H1 (cell line): ENCODE measurements around the gene CACNB4. TPM values are rescaled to one million over a fixed set of nuclear protein-coding genes. Genes with fewer than 3 reads are reported as not detected.

ENCODE experiments used
- CTCF ChIA-PET: fragments of 300-600 bp; sonication (Branson Sonifier 250); formaldehyde crosslinking; loops from one replicate; lab custom pipeline; 2021; ENCODE audit not compliant: partially characterized antibody; lab: Charles Lee
- POLR2A ChIA-PET: fragments of 300-600 bp; sonication (Branson Sonifier 250); formaldehyde crosslinking; loops from one replicate; lab custom pipeline; 2021; ENCODE audit warnings: inconsistent platforms; ENCODE audit not compliant: partially characterized antibody; lab: Charles Lee
- DNase-seq, 2 experiments: peaks; one replicate each; pipeline versions ENCODE4 v3.0.0 to v3.0.0-alpha.2; 2010 to 2022; ENCODE audit warnings: low spot score in 2 of 2, low read depth in 1 of 2, mixed read lengths in 1 of 2
- FAIRE-seq: peaks from 2 replicates; lab custom pipeline; 2011; peaks lifted over from hg19 to GRCh38; lab: Jason Lieb, UNC
- H2AFZ ChIP-seq: 2 replicates; pipeline ENCODE4 v1.8.1; 2012; ENCODE audit warnings: low read length, inconsistent platforms
- H2AK5ac ChIP-seq: 2 replicates; pipeline ENCODE4 v1.6.1; 2013; ENCODE audit warnings: low read depth, low read length
- H2BK120ac ChIP-seq: replicated peaks from 2 replicates; pipeline ENCODE3; 2013; ENCODE audit warnings: low read depth, low read length, inconsistent platforms
- H2BK12ac ChIP-seq: 2 replicates; pipeline ENCODE4 v1.6.1; 2013; ENCODE audit warnings: low read depth, low read length
- H2BK15ac ChIP-seq: 2 replicates; pipeline ENCODE4 v1.6.1; 2013; ENCODE audit warnings: low read length
- H2BK20ac ChIP-seq: 2 replicates; pipeline ENCODE4 v1.6.1; 2013; ENCODE audit warnings: low read length
- H2BK5ac ChIP-seq: 2 replicates; pipeline ENCODE4 v1.6.1; 2013; ENCODE audit warnings: low read depth, low read length
- H3K14ac ChIP-seq: 2 replicates; pipeline ENCODE4 v1.6.1; 2013; ENCODE audit warnings: inconsistent platforms; ENCODE audit not compliant: insufficient read length
- H3K18ac ChIP-seq: 2 replicates; pipeline ENCODE4 v1.6.1; 2013; ENCODE audit warnings: low read length; ENCODE audit errors: extremely low read depth
- H3K23ac ChIP-seq: 2 replicates; pipeline ENCODE4 v1.6.1; 2013; ENCODE audit warnings: inconsistent platforms; ENCODE audit not compliant: insufficient read length
- H3K23me2 ChIP-seq: 2 replicates; pipeline ENCODE4 v1.6.1; 2013; ENCODE audit warnings: low read depth, low read length
- H3K27ac ChIP-seq: 2 replicates; pipeline ENCODE4 v1.6.1; 2011; ENCODE audit warnings: low read depth, low read length, inconsistent platforms
- H3K27me3 ChIP-seq, 4 experiments: replicated peaks in 1 of 4; 1 replicate in 1 of 4; 2 replicates in 3 of 4; pipeline versions ENCODE4 v1.6.1 to v1.8.1; 2011 to 2013; ENCODE audit warnings: low read length in 3 of 4, mild to moderate bottlenecking in 3 of 4, inconsistent platforms in 2 of 4, mixed read lengths in 2 of 4, moderate library complexity in 1 of 4; ENCODE audit not compliant: control insufficient read depth in 3 of 4, insufficient read depth in 3 of 4; ENCODE audit errors: extremely low read depth in 1 of 4
- H3K36me3 ChIP-seq, 4 experiments: 2 replicates each; pipeline versions ENCODE4 v1.6.1 to v1.8.1; 2011 to 2013; ENCODE audit warnings: mild to moderate bottlenecking in 4 of 4, low read length in 3 of 4, moderate library complexity in 2 of 4, control low read depth in 1 of 4, inconsistent platforms in 1 of 4; ENCODE audit not compliant: insufficient read depth in 4 of 4, control insufficient read depth in 2 of 4
- H3K4ac ChIP-seq: replicated peaks from 2 replicates; pipeline ENCODE3; 2013; ENCODE audit warnings: low read length, low read depth, mixed read lengths, inconsistent platforms; ENCODE audit not compliant: insufficient read length
- H3K4me1 ChIP-seq, 4 experiments: replicated peaks in 1 of 4; 1 replicate in 1 of 4; 2 replicates in 3 of 4; pipeline versions ENCODE4 v1.6.1 to v1.8.1; 2011 to 2013; ENCODE audit warnings: low read length in 3 of 4, inconsistent platforms in 2 of 4, mixed read lengths in 1 of 4; ENCODE audit not compliant: insufficient read depth in 4 of 4, control insufficient read depth in 3 of 4
- H3K4me2 ChIP-seq, 2 experiments: 2 replicates each; pipeline versions ENCODE4 v1.6.1 to v1.8.1; 2011 to 2013; ENCODE audit warnings: low read depth in 2 of 2, low read length in 2 of 2, control low read depth in 1 of 2, inconsistent platforms in 1 of 2, mild to moderate bottlenecking in 1 of 2; ENCODE audit not compliant: insufficient read depth in 1 of 2
- H3K4me3 ChIP-seq, 4 experiments: fragments of 200-600, 300-600 bp in 1 of 4; sonication (generic), shearing (Covaris generic), sonication (Bioruptor Twin) in 1 of 4; 2 replicates each; pipeline versions ENCODE4 v1.5.1 to v1.8.1; 2011 to 2016; ENCODE audit warnings: low read length in 4 of 4, low read depth in 3 of 4, control low read depth in 2 of 4, inconsistent platforms in 2 of 4, mild to moderate bottlenecking in 2 of 4, mixed read lengths in 1 of 4, moderate library complexity in 1 of 4; ENCODE audit not compliant: insufficient read depth in 2 of 4; ENCODE audit errors: extremely low read depth in 1 of 4
- H3K56ac ChIP-seq: replicated peaks from 2 replicates; pipeline ENCODE3; 2013; ENCODE audit warnings: low read depth, mild to moderate bottlenecking, mixed read lengths, low read length, inconsistent platforms; ENCODE audit not compliant: insufficient read length
- H3K79me1 ChIP-seq: 2 replicates; pipeline ENCODE4 v1.6.1; 2013; ENCODE audit warnings: low read depth, low read length, control low read depth
- H3K79me2 ChIP-seq, 2 experiments: 2 replicates each; pipeline versions ENCODE4 v1.6.1 to v1.8.1; 2012 to 2013; ENCODE audit warnings: low read length in 2 of 2, mild to moderate bottlenecking in 2 of 2, inconsistent platforms in 1 of 2; ENCODE audit not compliant: insufficient read depth in 2 of 2, control insufficient read depth in 1 of 2
- H3K9ac ChIP-seq, 4 experiments: replicated peaks in 1 of 4; 1 replicate in 1 of 4; 2 replicates in 3 of 4; pipeline versions ENCODE4 v1.6.1 to v1.8.1; 2011 to 2013; ENCODE audit warnings: low read depth in 3 of 4, low read length in 3 of 4, control low read depth in 2 of 4, mild to moderate bottlenecking in 2 of 4, moderate library complexity in 2 of 4, inconsistent platforms in 1 of 4; ENCODE audit errors: extremely low read depth in 1 of 4
- H3K9me3 ChIP-seq, 2 experiments: 2 replicates each; pipeline versions ENCODE4 v1.6.1 to v1.8.1; 2012 to 2013; ENCODE audit warnings: mild to moderate bottlenecking in 2 of 2, moderate library complexity in 2 of 2, control low read depth in 1 of 2, inconsistent platforms in 1 of 2, low read depth in 1 of 2, low read length in 1 of 2, mixed read lengths in 1 of 2; ENCODE audit not compliant: insufficient read depth in 2 of 2
- H4K20me1 ChIP-seq, 2 experiments: replicated peaks in 1 of 2; 2 replicates each; pipeline versions ENCODE3 to v1.8.1; 2011 to 2013; ENCODE audit warnings: inconsistent platforms in 2 of 2, low read length in 2 of 2, mild to moderate bottlenecking in 1 of 2; ENCODE audit not compliant: insufficient read depth in 2 of 2, control insufficient read depth in 1 of 2
- H4K5ac ChIP-seq: 2 replicates; pipeline ENCODE4 v1.6.1; 2013; ENCODE audit warnings: low read length, low read depth, mixed read lengths, inconsistent platforms; ENCODE audit not compliant: insufficient read length
- H4K8ac ChIP-seq: 2 replicates; pipeline ENCODE4 v1.8.0; 2013; ENCODE audit warnings: mild to moderate bottlenecking, moderate library complexity, low read length, inconsistent platforms; ENCODE audit not compliant: insufficient read depth; ENCODE audit errors: extremely low read depth
- H4K91ac ChIP-seq: replicated peaks from 2 replicates; pipeline ENCODE3; 2013; ENCODE audit warnings: low read length, mixed read lengths, inconsistent platforms; ENCODE audit not compliant: insufficient read length
- CHD2 ChIP-seq: IDR thresholded peaks from 2 replicates; pipeline ENCODE4 v1.6.1; 2012; ENCODE audit warnings: low read length, improper control_type of control experiment
- NRF1 ChIP-seq: IDR thresholded peaks from 2 replicates; pipeline ENCODE4 v1.6.1; 2011; ENCODE audit warnings: mild to moderate bottlenecking, low read depth, low read length, improper control_type of control experiment
- WGBS, 2 experiments: shearing (Covaris generic) in 1 of 2; methylation state at CpG; one replicate each; pipeline versions ENCODE4 v1.1.6 to v1.1.7; 2013 to 2015; ENCODE audit warnings: low lambda C conversion rate in 2 of 2, mixed read lengths in 2 of 2, inconsistent platforms in 1 of 2, low coverage in 1 of 2, missing lambda C conversion rate in 1 of 2; ENCODE audit not compliant: insufficient replicate concordance in 2 of 2, insufficient coverage in 1 of 2, insufficient read length in 1 of 2; ENCODE audit errors: extremely low coverage in 1 of 2, missing lambda C conversion rate in 1 of 2; 5-methylcytosine and 5-hydroxymethylcytosine counted together
- polyA plus RNA-seq, 7 experiments: library from polyadenylated mRNA; depleted of rRNA in 3 of 7; stranded (reverse) in 5 of 7; unstranded in 2 of 7; fragments of >200 nt in 5 of 7; fragments of 200-250 nt in 2 of 7; gene quantifications; 1 replicate in 5 of 7; 2 replicates in 1 of 7; 4 replicates in 1 of 7; pipeline versions ENCODE4 v1.2.1 to v1.2.3, GENCODE V29; 2011 to 2013; ENCODE audit warnings: missing spikeins in 2 of 7, mixed read lengths in 2 of 7
- total RNA-seq: library from RNA; stranded (reverse); fragmentation: NEBNext Ultra II Directional; extraction: Animal tissue kit (Norgen Biotek cat#: 25700); gene quantifications from 2 replicates; pipeline ENCODE4 v1.2.1, GENCODE V29; 2021

Gene CACNB4
- total and polyA plus RNA-seq, 2 of the 8 experiments (the other 6 are each of a cell fraction or from before 2014, with no cell fraction given) = 2.0 to 4.0 TPM

DNA sequence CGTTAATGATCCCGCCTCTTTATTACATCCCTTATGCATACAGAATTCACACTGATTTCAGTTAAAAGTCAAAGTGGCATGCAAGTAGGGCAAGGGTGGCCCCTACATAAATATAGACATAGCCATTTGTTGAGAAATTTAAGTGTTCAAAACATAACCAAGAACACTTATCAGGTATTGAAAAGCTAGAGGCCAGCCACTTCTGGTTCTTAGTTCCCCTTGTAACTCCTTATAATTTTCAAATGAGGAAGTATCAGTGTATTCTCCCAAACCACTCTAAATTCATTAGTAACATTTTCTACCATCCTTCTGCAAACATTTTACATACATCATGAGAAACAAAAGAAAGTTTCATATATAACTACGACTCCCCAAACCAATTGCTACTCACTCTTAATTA lies 264.9 kb downstream of the CACNB4 start:
- 91% methylated on average over 3 of the region's 3 CpGs; no CpG with 5 or more reads in 1 of the 2 experiments for WGBS, 2 experiments
- Histone ChIP-seq H3K36me3 (no peaks in the 10 kb centered on the region), H3K79me1 (no peaks in the 10 kb centered on the region), H3K27me3 (no peaks in the 10 kb centered on the region), H3K23me2 (no peaks in the 10 kb centered on the region), H2BK120ac (no peak overlapping the region), H3K27ac (no peak overlapping the region), H3K4me2 (no peak overlapping the region), H3K9ac (no peak overlapping the region), H3K14ac (no peak overlapping the region), H2BK12ac (no peak overlapping the region), H2AK5ac (no peak overlapping the region), H3K18ac (no peak overlapping the region), H4K91ac (no peak overlapping the region), H3K79me2 (no peaks in the 10 kb centered on the region), H4K8ac (no peak overlapping the region), H4K20me1 (no peaks in the 10 kb centered on the region), H3K4ac (no peak overlapping the region), H2BK15ac (no peak overlapping the region), H2AFZ (no peak overlapping the region), H3K56ac (no peak overlapping the region), H3K9me3 (no peaks in the 10 kb centered on the region), H3K4me3 (no peak overlapping the region), H4K5ac (no peak overlapping the region), H3K4me1 (no peaks in the 10 kb centered on the region), H2BK20ac (no peak overlapping the region), H2BK5ac (no peak overlapping the region), H3K23ac (no peak overlapping the region)
- ChIA-PET CTCF (no interaction called here), POLR2A (no interaction called here)
- no peak for TF ChIP-seq NRF1
- TF ChIP-seq CHD2 = no peak
- DNase-seq (no peak), FAIRE-seq (no peak)
